ENCODE results near the gene PRKD3.

GRCh38 chr2:37361994-37362698 is 37.5 kb upstream of the PRKD3 start:
- TF ChIP-seq CTCF (IDR thresholded peaks at IDR 0.05) (no peak), ZFX (IDR thresholded peaks at IDR 0.05; ENCODE audit: borderline replicate concordance) (no peak)
